NAMALWA (cell line): Measurements from ENCODE around the gene HSBP1L1.
"Not testable (repeated sequence)": the region's sequence is repeated elsewhere in the genome, so short reads cannot be mapped to it uniquely, and the experiment has no call there.

ENCODE experiments used
- DNase-seq: peaks from one replicate; pipeline ENCODE4 v3.0.0-alpha.2; 2015; ENCODE audit warnings: low spot score

HSBP1L1 gene

GRCh38 chr18:79986726-79987125, 22.3 kb downstream of the HSBP1L1 start:
- no peak for DNase-seq

- DNase-seq = no peak
These were observed 23.1 kb downstream of the HSBP1L1 start for GRCh38 chr18:79987566-79987965.

GRCh38 chr18:79988071-79988450, 23.6 kb downstream of the HSBP1L1 start:
- peak; percentile 84 for DNase-seq

- peak; percentile 88 for DNase-seq
These were observed 24.2 kb downstream of the HSBP1L1 start, which contains the start of gene TXNL4A for GRCh38 chr18:79988451-79989194. Gene TXNL4A, minus strand, starts transcription at chr18:79988563. Its CDS starts 171 bp downstream, at chr18:79988392.

GRCh38 chr18:79989195-79989497, 24.7 kb downstream of the HSBP1L1 start:
- no peak for DNase-seq

GRCh38 chr18:79991494-79991893, 27.1 kb downstream of the HSBP1L1 start:
- DNase-seq = no peak

- not testable (repeated sequence) for DNase-seq
These were observed 35.3 kb downstream of the HSBP1L1 start for GRCh38 chr18:79999701-80000100.

- DNase-seq = no peak
These were observed 36.4 kb downstream of the HSBP1L1 start for GRCh38 chr18:80000877-80001276.

- DNase-seq = no peak
These were observed 38.0 kb downstream of the HSBP1L1 start for GRCh38 chr18:80002468-80002867.

GRCh38 chr18:80004600-80005342, 40.3 kb downstream of the HSBP1L1 start:
- no peak for DNase-seq

GRCh38 chr18:80006724-80007123, 42.3 kb downstream of the HSBP1L1 start:
- DNase-seq = no peak

GRCh38 chr18:80009661-80010550, 45.5 kb downstream of the HSBP1L1 start:
- DNase-seq = no peak

GRCh38 chr18:80010551-80010906, 46.1 kb downstream of the HSBP1L1 start:
- no peak for DNase-seq

- DNase-seq = not testable (repeated sequence)
These were observed 47.2 kb downstream of the HSBP1L1 start for GRCh38 chr18:80011496-80012137.

GRCh38 chr18:80012714-80013113, 48.3 kb downstream of the HSBP1L1 start:
- DNase-seq = no peak
